Fibroblast of lung (primary cell): ENCODE results near the gene ACP6. TPM values are rescaled to one million over a fixed set of nuclear protein-coding genes. Genes with fewer than 3 reads are reported as not detected.

Source experiments
- DNase-seq, 2 donors: peaks; one replicate each; pipeline versions ENCODE4 v3.0.0 to v3.0.0-alpha.2; 2010; ENCODE audit warnings: low read depth in 2 of 2
- H2AFZ ChIP-seq: 2 replicates; pipeline ENCODE4 v1.5.1; 2012; ENCODE audit warnings: low read length, control low read depth, inconsistent platforms
- H3K27ac ChIP-seq: 2 replicates; pipeline ENCODE4 v1.5.1; 2011; ENCODE audit warnings: low read length, control low read depth; ENCODE audit not compliant: insufficient read depth
- H3K27me3 ChIP-seq: 2 replicates; pipeline ENCODE4 v1.5.1; 2011; ENCODE audit warnings: mild to moderate bottlenecking, low read length; ENCODE audit not compliant: control insufficient read depth, insufficient read depth
- H3K36me3 ChIP-seq: 2 replicates; pipeline ENCODE4 v1.5.1; 2011; ENCODE audit warnings: low read length; ENCODE audit not compliant: control insufficient read depth, insufficient read depth
- H3K4me1 ChIP-seq: 2 replicates; pipeline ENCODE4 v1.5.1; 2011; ENCODE audit warnings: low read length; ENCODE audit not compliant: control insufficient read depth, insufficient read depth; ENCODE audit errors: extremely low read depth
- H3K4me2 ChIP-seq: 2 replicates; pipeline ENCODE4 v1.5.1; 2011; ENCODE audit warnings: low read length, control low read depth; ENCODE audit not compliant: insufficient read depth; ENCODE audit errors: extremely low read depth
- H3K4me3 ChIP-seq, 4 experiments: fragments of 200-600 bp in 1 of 4; sonication (generic) in 1 of 4; replicated peaks in 1 of 4; 2 replicates each; pipeline ENCODE4 v1.5.1; 2011 to 2016; ENCODE audit warnings: low read length in 4 of 4, low read depth in 3 of 4, mild to moderate bottlenecking in 3 of 4, control low read depth in 2 of 4, inconsistent platforms in 1 of 4, mixed read lengths in 1 of 4; ENCODE audit not compliant: insufficient read depth in 1 of 4; ENCODE audit errors: control extremely low read depth in 1 of 4
- H3K79me2 ChIP-seq: 2 replicates; pipeline ENCODE4 v1.5.1; 2012; ENCODE audit warnings: mild to moderate bottlenecking, low read length, inconsistent platforms; ENCODE audit not compliant: control insufficient read depth, insufficient read depth
- H3K9ac ChIP-seq: 2 replicates; pipeline ENCODE4 v1.5.1; 2011; ENCODE audit warnings: mild to moderate bottlenecking, low read length, control low read depth; ENCODE audit not compliant: insufficient read depth
- H3K9me3 ChIP-seq: 2 replicates; pipeline ENCODE4 v1.5.1; 2012; ENCODE audit warnings: low read depth, low read length; ENCODE audit not compliant: control insufficient read depth, insufficient read depth
- H4K20me1 ChIP-seq: 2 replicates; pipeline ENCODE4 v1.5.1; 2011; ENCODE audit warnings: low read length; ENCODE audit not compliant: control insufficient read depth, insufficient read depth; ENCODE audit errors: extremely low read depth
- EZH2 ChIP-seq: IDR thresholded peaks from 2 replicates; pipeline ENCODE4 v1.5.1; 2012; ENCODE audit warnings: low read length, control low read depth, mild to moderate bottlenecking; ENCODE audit errors: missing control alignments
- polyA plus RNA-seq, 2 donors: library from polyadenylated mRNA; depleted of rRNA in 1 of 2; stranded (reverse) in 1 of 2; unstranded in 1 of 2; fragments of >200 nt; gene quantifications; 2 replicates each; pipeline ENCODE4 v1.2.1, GENCODE V29; 2011 to 2012; ENCODE audit warnings: missing spikeins in 1 of 2
- total RNA-seq: library from RNA; depleted of rRNA; stranded (reverse); fragments of >200 nt; gene quantifications from 2 replicates; pipeline ENCODE4 v1.2.1, GENCODE V29; 2014
- TF ChIP-seq, protein P1 (sequence below), 2 donors: IDR thresholded peaks in 1 of 2; conservative IDR thresholded peaks in 1 of 2; 1 replicate in 1 of 2; 2 replicates in 1 of 2; pipeline ENCODE4 v1.5.1; 2011 to 2012; ENCODE audit warnings: low read length in 2 of 2, control low read depth in 1 of 2, inconsistent platforms in 1 of 2, low read depth in 1 of 2, mild to moderate bottlenecking in 1 of 2

ACP6 gene
- total and polyA plus RNA-seq, 2 donors (not counting 1 experiment from before 2014, with no cell fraction given) = 3.9 to 7.4 TPM

DNA sequence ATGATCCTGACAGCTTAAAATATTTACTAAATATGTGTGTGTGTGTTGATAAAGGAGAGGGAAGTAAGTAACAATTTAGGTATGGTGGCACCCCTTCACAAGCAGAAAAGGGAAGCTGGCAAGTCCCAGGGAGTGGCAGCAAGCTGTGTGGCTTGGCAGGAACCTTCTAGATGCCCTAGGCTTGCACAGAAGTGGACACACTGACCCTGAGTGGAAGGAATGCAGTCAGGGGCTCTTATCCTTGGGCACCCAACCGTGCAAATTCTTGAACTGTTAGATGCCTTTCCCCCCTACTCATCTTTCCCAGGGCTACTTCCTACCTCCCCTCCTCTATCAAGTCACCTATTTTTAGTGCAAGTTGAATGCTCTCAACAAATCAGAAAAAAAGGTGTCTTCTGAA, 18.9 kb downstream of the ACP6 start:
- H3K9ac ChIP-seq = no peak overlapping the region
- H4K20me1 ChIP-seq = no peaks in the 10 kb centered on the region
- peaks cover 2% of the 10 kb centered on the region for H3K36me3 ChIP-seq
- no peak overlapping the region for H3K4me3 ChIP-seq
- H3K79me2 ChIP-seq = no peaks in the 10 kb centered on the region
- H3K4me2 ChIP-seq = no peak overlapping the region
- H3K9me3 ChIP-seq = no peaks in the 10 kb centered on the region
- H3K27me3 ChIP-seq = no peaks in the 10 kb centered on the region
- H3K4me1 ChIP-seq = no peaks in the 10 kb centered on the region
- H3K27ac ChIP-seq = no peak overlapping the region
- TF ChIP-seq, protein P1, sequence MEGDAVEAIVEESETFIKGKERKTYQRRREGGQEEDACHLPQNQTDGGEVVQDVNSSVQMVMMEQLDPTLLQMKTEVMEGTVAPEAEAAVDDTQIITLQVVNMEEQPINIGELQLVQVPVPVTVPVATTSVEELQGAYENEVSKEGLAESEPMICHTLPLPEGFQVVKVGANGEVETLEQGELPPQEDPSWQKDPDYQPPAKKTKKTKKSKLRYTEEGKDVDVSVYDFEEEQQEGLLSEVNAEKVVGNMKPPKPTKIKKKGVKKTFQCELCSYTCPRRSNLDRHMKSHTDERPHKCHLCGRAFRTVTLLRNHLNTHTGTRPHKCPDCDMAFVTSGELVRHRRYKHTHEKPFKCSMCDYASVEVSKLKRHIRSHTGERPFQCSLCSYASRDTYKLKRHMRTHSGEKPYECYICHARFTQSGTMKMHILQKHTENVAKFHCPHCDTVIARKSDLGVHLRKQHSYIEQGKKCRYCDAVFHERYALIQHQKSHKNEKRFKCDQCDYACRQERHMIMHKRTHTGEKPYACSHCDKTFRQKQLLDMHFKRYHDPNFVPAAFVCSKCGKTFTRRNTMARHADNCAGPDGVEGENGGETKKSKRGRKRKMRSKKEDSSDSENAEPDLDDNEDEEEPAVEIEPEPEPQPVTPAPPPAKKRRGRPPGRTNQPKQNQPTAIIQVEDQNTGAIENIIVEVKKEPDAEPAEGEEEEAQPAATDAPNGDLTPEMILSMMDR (conservative IDR thresholded peaks at IDR 0.05 in 1 of 2, IDR thresholded peaks at IDR 0.05 in 1 of 2; ENCODE audit: low read depth in 1 of 2, low read length in 2 of 2) = no peak
- no peak for TF ChIP-seq EZH2
- peak in 1 of 2 donors; percentile 40 for DNase-seq
- no peak overlapping the region for H2AFZ ChIP-seq

DNA sequence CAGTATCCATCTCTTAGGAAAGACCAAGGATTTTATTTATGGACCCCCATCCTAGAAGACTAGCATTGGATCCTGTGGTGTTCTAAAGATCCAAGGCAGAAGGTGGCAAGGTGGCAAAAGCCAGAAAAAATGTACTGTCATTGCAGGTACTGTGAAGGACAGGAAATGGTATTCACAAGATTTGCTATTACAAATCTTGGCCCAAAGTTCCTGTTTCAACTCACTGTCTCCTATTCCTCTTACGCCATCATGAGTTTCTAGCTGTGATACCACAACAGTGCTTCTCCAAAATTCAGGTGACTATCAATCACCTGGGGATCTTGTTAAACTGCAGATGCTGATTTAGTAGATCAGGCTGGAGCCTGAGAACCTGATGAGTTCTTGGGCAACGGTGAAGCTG, 21.4 kb downstream of the ACP6 start:
- Histone ChIP-seq H3K36me3 (peaks cover 2% of the 10 kb centered on the region), H3K27me3 (no peaks in the 10 kb centered on the region), H3K4me1 (no peaks in the 10 kb centered on the region), H3K79me2 (no peaks in the 10 kb centered on the region), H3K4me3 (no peak overlapping the region), H3K9me3 (no peaks in the 10 kb centered on the region), H3K4me2 (no peak overlapping the region), H2AFZ (no peak overlapping the region), H3K9ac (no peak overlapping the region), H4K20me1 (no peaks in the 10 kb centered on the region), H3K27ac (no peak overlapping the region)
- no peak for DNase-seq
- TF ChIP-seq, protein P1 (conservative IDR thresholded peaks at IDR 0.05 in 1 of 2, IDR thresholded peaks at IDR 0.05 in 1 of 2; ENCODE audit: low read depth in 1 of 2, low read length in 2 of 2) = no peak
- TF ChIP-seq EZH2 = no peak

DNA sequence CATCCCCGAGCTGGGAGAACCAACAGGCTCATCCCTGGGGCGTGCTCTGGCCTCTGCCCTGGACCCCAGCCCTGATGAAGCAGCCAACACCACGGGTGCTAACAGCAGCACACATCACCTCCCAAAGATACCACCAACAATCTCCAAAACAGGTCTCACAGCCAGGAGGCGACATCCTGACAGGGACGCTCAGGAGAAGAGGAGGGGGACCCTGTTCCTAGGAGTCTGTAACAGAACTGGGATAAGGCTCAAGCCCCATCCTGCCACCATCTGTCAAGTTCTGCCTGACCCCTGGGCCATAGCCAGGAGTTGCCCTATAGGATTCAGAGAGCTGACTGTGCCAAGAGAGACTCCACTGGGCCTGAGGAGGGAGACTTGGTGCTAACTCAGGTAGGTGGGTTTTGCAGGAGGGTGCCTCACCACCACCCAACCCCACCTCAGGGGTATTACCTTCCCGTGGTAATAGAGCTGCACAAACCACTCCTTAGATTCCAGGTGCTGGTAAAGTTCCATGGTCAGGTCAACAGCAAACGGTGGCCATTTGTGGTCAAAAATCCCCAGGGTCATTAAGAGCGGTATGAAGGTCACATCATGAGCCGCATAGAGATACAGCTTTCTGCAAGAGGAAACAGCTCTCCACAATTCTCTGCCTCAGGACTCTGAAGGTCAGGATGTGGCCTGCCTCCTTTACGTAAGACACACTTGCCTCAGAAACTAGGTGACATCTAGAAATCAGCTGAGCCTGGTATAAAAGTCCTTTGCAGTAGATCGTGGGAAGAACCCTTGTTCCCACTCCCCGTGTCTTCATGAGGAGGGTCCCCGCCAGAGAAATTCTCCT, 22.3 kb downstream of the ACP6 start:
- Histone ChIP-seq H3K27me3 (no peaks in the 10 kb centered on the region), H4K20me1 (no peaks in the 10 kb centered on the region), H3K36me3 (peaks cover 2% of the 10 kb centered on the region), H3K4me1 (no peaks in the 10 kb centered on the region), H3K4me3 (no peak overlapping the region), H3K9me3 (no peaks in the 10 kb centered on the region), H3K9ac (no peak overlapping the region), H3K4me2 (no peak overlapping the region), H3K79me2 (no peaks in the 10 kb centered on the region), H3K27ac (no peak overlapping the region), H2AFZ (no peak overlapping the region)
- no peak for TF ChIP-seq EZH2
- TF ChIP-seq, protein P1 (conservative IDR thresholded peaks at IDR 0.05 in 1 of 2, IDR thresholded peaks at IDR 0.05 in 1 of 2; ENCODE audit: low read depth in 1 of 2, low read length in 2 of 2) = no peak
- DNase-seq = no peak
